Ovary (tissue), 3 donors: ENCODE data around the gene RPS6KB2.

Source experiments
- CTCF ChIP-seq, 3 donors: fragments of 450-650 bp in 2 of 3; fragments of 200-600 bp in 1 of 3; IDR thresholded peaks; one replicate each; pipeline versions ENCODE4 v1.5.1 to v1.8.0; 2016 to 2022; ENCODE audit warnings: antibody characterized with exemption in 3 of 3, mild to moderate bottlenecking in 1 of 3
- EP300 ChIP-seq: sonication (generic); formaldehyde crosslinking; IDR thresholded peaks from one replicate; pipeline ENCODE4 v1.6.1; 2017; ENCODE audit warnings: antibody characterized with exemption
- POLR2A ChIP-seq: fragments of 450-650 bp; IDR thresholded peaks from one replicate; pipeline ENCODE4 v1.6.1; 2017; ENCODE audit warnings: antibody characterized with exemption, mild to moderate bottlenecking, moderate library complexity
- donor health status: DM: no; HTN: no; CAD: no.

GRCh38 chr11:67423466-67423865 lies 4.8 kb upstream of the RPS6KB2 start:
- TF ChIP-seq CTCF (IDR thresholded peaks at IDR 0.05) (no peak), POLR2A (no peak), EP300 (no peak)
